Retinal pigment epithelial cell (primary cell): ENCODE data around the gene RPE.

Experiments used
- DNase-seq: peaks from one replicate; pipeline ENCODE4 v3.0.0-alpha.2; 2010; ENCODE audit warnings: low read depth
- H3K4me3 ChIP-seq: 2 replicates; pipeline ENCODE4 v1.5.1; 2011; ENCODE audit warnings: mild to moderate bottlenecking, low read length, control low read depth, moderate library complexity
- CTCF ChIP-seq: conservative IDR thresholded peaks from 2 replicates; pipeline ENCODE4 v1.5.1; 2011; ENCODE audit warnings: low read depth, low read length, control low read depth, inconsistent platforms

RPE gene

GRCh38 chr2:209977386-209978239, 24.8 kb upstream of the RPE start:
- peak; percentile 39 for TF ChIP-seq CTCF
- DNase-seq: no peak

GRCh38 chr2:209984291-209984690, 18.1 kb upstream of the RPE start:
- no peak for TF ChIP-seq CTCF
- DNase-seq: no peak
- H3K4me3 ChIP-seq: no peak overlapping the region

More at GRCh38 chr2:209977386-209978239, 24.8 kb upstream of the RPE start:
- H3K4me3 ChIP-seq: no peak overlapping the region

- H3K4me3 ChIP-seq: no peak overlapping the region
- no peak for DNase-seq
- TF ChIP-seq CTCF: no peak
Measured at GRCh38 chr2:209985874-209986273, 16.6 kb upstream of the RPE start.

GRCh38 chr2:209986415-209986814, 16.0 kb upstream of the RPE start:
- TF ChIP-seq CTCF: no peak
- no peak overlapping the region for H3K4me3 ChIP-seq
- no peak for DNase-seq

- no peak for DNase-seq
- no peak overlapping the region for H3K4me3 ChIP-seq
- no peak for TF ChIP-seq CTCF
Measured at GRCh38 chr2:209988010-209988409, 14.4 kb upstream of the RPE start.

- no peak for DNase-seq
- TF ChIP-seq CTCF: no peak
- no peak overlapping the region for H3K4me3 ChIP-seq
Measured at GRCh38 chr2:209990838-209991237, 11.6 kb upstream of the RPE start.

- no peak overlapping the region for H3K4me3 ChIP-seq
- no peak for DNase-seq
- no peak for TF ChIP-seq CTCF
Measured at GRCh38 chr2:209993968-209994367, 8.5 kb upstream of the RPE start.
